ENCODE measurements around the gene RANBP17.
"Not testable (repeated sequence)": the region's sequence is repeated elsewhere in the genome, so short reads cannot be mapped to it uniquely, and the experiment has no call there.

The RANBP17 gene

DNA sequence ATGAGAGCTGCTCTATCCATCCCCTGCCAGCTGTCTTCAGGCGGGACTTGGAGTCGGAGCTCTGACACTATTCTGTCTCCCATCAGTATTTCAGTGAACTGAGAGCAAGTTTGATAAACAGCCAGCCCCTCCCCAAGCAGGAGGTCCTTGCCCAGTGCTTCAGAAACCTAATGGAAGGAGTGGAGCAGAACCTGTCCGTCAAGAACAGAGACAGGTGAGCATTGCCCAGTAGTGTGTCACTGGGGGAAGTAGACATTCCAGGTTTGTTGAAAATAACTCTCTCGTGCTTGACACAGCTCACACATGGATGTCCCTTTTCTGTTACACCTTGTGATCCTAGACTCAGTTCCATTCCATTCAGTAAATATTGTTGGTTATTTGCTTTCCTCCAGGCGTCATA lies 434.0 kb downstream of the RANBP17 start:
- Mint-ChIP-seq H3K27ac (no peak overlapping the region), H3K36me3 (ENCODE audit: low read depth) (no peaks in the 10 kb centered on the region), H3K27me3 (ENCODE audit: low read depth) (peaks cover 11% of the 10 kb centered on the region), H3K4me1 (ENCODE audit: low read depth) (no peaks in the 10 kb centered on the region), H3K4me3 (no peak overlapping the region), H3K9me3 (no peaks in the 10 kb centered on the region)

DNA sequence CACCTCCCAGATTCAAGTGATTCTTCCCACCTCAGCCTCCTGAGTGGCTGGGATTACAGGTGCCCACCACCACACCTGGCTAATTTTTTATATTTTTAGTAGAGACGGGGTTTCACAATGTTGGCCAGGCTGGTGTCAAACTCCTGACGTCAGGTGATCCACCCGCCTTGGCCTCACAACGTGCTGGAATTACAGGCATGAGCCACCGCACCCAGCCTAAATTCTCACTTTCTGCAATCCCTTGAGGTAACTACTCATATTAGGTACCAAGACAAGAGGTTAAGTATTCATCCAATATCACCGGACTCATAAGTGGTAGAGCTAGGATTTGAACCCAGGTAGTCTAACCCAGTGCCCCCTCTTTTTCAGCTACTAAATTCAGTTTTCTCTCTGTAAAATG lies 436.1 kb downstream of the RANBP17 start:
- H3K27me3 Mint-ChIP-seq (ENCODE audit: low read depth), result peaks cover 15% of the 10 kb centered on the region
- H3K9me3 Mint-ChIP-seq; H3K36me3 Mint-ChIP-seq (ENCODE audit: low read depth); H3K4me1 Mint-ChIP-seq (ENCODE audit: low read depth); H3K4me3 Mint-ChIP-seq; H3K27ac Mint-ChIP-seq: not testable (repeated sequence)

DNA sequence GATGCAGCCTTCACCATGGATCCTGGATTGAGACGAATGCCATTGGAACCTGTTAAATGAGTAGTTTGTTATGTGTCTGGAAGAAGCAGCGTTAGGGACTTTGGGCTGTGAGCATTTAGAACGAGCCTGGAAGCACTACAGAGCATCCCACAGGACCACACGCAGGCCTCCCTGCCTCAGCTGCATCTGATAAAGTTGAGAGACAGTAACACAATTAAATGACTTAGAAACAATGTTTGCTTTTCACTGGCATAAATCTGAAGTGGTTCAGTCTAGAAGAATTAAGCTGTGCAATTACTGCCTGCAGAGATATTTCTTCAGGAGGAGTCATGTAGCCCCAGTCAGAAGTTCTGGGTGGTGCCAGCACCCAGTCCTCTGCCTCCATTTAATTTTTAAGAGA lies 437.4 kb downstream of the RANBP17 start:
- no peak overlapping the region for H3K4me3 Mint-ChIP-seq
- H3K4me1 Mint-ChIP-seq (ENCODE audit: low read depth), result no peaks in the 10 kb centered on the region
- no peaks in the 10 kb centered on the region for H3K36me3 Mint-ChIP-seq (ENCODE audit: low read depth)
- H3K27me3 Mint-ChIP-seq (ENCODE audit: low read depth), result peaks cover 28% of the 10 kb centered on the region
- no peak overlapping the region for H3K27ac Mint-ChIP-seq
- H3K9me3 Mint-ChIP-seq, result no peaks in the 10 kb centered on the region

DNA sequence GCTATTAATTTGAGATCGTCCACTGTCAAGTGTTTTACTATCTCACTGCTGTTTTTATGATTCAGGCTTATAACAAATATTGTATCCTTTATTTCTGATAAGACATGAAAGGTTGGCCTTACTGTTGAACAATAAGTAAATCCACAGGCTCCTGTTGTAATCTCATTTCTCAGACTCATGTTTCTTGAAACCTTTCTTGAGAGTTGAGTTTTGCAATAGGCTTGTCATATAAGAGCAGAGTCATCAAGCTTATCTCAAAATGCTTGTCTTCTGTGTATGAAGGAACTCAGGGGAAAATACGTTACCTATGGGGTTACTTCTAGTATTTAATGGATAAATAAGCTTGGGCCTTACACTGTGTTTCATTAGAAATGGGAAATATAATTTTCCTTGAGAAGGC lies 438.0 kb downstream of the RANBP17 start:
- Mint-ChIP-seq H3K4me1 (ENCODE audit: low read depth) (no peaks in the 10 kb centered on the region), H3K9me3 (no peaks in the 10 kb centered on the region), H3K27ac (no peak overlapping the region), H3K27me3 (ENCODE audit: low read depth) (peaks cover 31% of the 10 kb centered on the region), H3K4me3 (no peak overlapping the region), H3K36me3 (ENCODE audit: low read depth) (no peaks in the 10 kb centered on the region)

DNA sequence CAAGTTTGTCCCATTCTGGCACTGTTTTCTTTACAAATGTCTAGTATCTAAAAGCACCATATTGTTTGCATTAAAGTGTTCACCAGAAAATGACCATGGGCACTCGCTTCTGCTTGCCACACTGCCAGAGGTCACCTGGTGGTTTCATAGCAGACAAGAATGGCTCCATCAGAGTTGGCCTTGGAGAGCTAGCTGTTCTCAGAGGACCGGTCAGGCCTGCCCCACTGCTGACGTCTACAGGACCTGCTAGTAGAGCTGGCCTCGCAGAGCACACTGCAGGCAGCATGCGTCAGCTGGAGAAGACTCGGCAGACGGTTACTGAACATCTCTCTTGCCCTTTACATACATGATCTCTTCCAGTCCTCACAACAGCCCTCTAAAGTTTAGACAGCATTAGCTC lies 438.5 kb downstream of the RANBP17 start:
- no peaks in the 10 kb centered on the region for H3K9me3 Mint-ChIP-seq
- no peaks in the 10 kb centered on the region for H3K36me3 Mint-ChIP-seq (ENCODE audit: low read depth)
- peaks cover 29% of the 10 kb centered on the region for H3K27me3 Mint-ChIP-seq (ENCODE audit: low read depth)
- H3K4me3 Mint-ChIP-seq, result no peak overlapping the region
- H3K4me1 Mint-ChIP-seq (ENCODE audit: low read depth), result no peaks in the 10 kb centered on the region
- no peak overlapping the region for H3K27ac Mint-ChIP-seq

- Mint-ChIP-seq H3K9me3 (no peaks in the 10 kb centered on the region), H3K36me3 (ENCODE audit: low read depth) (no peaks in the 10 kb centered on the region), H3K4me3 (no peak overlapping the region), H3K27ac (no peak overlapping the region), H3K27me3 (ENCODE audit: low read depth) (peaks cover 66% of the 10 kb centered on the region), H3K4me1 (ENCODE audit: low read depth) (peaks cover 5% of the 10 kb centered on the region)
These were observed 444.3 kb downstream of the RANBP17 start for GRCh38 chr5:171306166-171306565.

DNA sequence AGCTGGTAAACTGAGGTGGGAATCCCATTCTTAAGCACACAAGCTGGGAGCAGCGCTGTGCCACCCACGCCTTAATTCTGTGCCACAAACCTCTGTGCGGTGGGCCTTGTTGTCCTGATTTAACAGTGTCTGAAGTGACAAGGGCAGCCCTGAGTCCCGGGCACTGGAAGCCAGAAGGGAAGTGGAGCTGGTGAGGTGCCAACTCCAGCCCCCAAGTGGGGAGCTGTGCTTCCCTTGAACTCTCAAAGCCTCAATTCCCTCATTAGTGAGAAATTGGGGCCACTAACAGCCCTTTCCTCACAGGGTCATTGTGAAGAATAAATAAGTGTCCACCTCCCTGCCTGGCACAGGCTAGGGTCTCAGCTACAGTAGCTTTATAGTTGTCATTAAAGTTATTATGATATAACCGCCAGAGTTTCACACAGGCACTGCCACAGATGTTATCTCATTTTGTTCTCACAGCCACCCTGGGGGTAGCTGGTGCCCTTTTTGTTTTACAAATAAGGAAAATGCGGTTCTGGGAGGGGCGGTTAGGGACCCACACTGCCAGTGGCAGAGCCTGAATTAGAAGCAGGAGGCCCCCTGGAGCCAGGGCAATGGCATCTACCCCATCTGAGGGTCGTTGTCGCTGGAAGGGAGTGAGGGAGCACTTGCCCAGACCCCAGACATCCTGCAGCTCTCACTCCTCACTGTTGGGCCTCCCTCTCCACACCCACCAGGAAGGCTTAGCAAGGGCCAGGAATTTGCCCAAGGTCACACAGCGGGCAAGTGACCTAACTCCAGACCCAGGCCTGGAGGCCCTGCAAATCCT lies 445.2 kb downstream of the RANBP17 start:
- Mint-ChIP-seq H3K4me3 (no peak overlapping the region), H3K9me3 (no peaks in the 10 kb centered on the region), H3K36me3 (ENCODE audit: low read depth) (no peaks in the 10 kb centered on the region), H3K4me1 (ENCODE audit: low read depth) (peaks cover 5% of the 10 kb centered on the region), H3K27ac (no peak overlapping the region), H3K27me3 (ENCODE audit: low read depth) (peaks cover 66% of the 10 kb centered on the region)

DNA sequence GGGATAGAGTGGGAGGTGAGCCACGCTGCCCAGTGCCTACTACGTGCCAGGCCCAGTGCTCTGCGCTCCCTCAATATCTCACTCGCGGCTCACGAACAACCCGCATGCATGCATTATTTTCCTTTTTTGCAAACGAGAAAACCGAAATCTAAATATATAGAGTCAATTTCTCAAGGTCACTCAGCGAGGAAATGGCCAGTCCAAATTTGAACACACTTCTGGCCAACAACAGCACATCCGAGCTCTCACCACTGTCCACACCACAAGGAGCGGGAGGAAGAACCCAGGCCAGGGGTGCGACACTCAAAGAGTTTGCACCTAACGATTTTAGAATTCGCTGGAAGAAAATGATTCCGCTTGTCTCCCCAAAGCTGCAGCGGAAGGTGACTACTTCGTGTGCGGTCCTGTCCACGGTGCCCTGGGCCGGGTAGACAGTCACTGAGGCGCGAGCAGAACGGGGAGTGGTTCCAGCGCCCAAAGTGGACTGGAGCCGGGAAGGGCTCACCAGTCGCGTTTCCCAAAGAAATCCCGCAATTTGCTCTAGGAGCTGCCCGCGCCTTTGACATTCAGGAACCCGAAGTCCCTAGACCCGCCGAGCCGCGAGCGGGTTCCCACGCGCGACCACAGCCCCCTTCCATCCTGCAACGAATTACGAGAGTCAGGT lies 446.1 kb downstream of the RANBP17 start:
- Mint-ChIP-seq H3K27ac (peak overlapping the region; percentile 55), H3K27me3 (ENCODE audit: low read depth) (peaks cover 71% of the 10 kb centered on the region), H3K36me3 (ENCODE audit: low read depth) (peaks cover 1% of the 10 kb centered on the region), H3K9me3 (no peaks in the 10 kb centered on the region), H3K4me3 (no peak overlapping the region), H3K4me1 (ENCODE audit: low read depth) (peaks cover 6% of the 10 kb centered on the region)

GRCh38 chr5:171308453-171309275 lies 446.8 kb downstream of the RANBP17 start, which contains the start of gene TLX3:
Gene TLX3, plus strand, starts transcription at chr5:171309248. Its CDS starts 118 bp downstream, at chr5:171309366.
- Mint-ChIP-seq H3K27ac (peak within 1 kb of the TSS; percentile 77), H3K9me3 (no peaks in the 10 kb centered on the region), H3K27me3 (ENCODE audit: low read depth) (peaks cover 71% of the 10 kb centered on the region), H3K4me1 (ENCODE audit: low read depth) (peaks cover 9% of the 10 kb centered on the region), H3K36me3 (ENCODE audit: low read depth) (peaks cover 3% of the 10 kb centered on the region), H3K4me3 (no peak within 1 kb of the TSS)

- Mint-ChIP-seq H3K4me3 (no peak overlapping the region), H3K27ac (no peak overlapping the region), H3K36me3 (ENCODE audit: low read depth) (peaks cover 3% of the 10 kb centered on the region), H3K27me3 (ENCODE audit: low read depth) (peaks cover 73% of the 10 kb centered on the region), H3K4me1 (ENCODE audit: low read depth) (peaks cover 9% of the 10 kb centered on the region), H3K9me3 (no peaks in the 10 kb centered on the region)
These were observed 447.7 kb downstream of the RANBP17 start for GRCh38 chr5:171309276-171310211.

DNA sequence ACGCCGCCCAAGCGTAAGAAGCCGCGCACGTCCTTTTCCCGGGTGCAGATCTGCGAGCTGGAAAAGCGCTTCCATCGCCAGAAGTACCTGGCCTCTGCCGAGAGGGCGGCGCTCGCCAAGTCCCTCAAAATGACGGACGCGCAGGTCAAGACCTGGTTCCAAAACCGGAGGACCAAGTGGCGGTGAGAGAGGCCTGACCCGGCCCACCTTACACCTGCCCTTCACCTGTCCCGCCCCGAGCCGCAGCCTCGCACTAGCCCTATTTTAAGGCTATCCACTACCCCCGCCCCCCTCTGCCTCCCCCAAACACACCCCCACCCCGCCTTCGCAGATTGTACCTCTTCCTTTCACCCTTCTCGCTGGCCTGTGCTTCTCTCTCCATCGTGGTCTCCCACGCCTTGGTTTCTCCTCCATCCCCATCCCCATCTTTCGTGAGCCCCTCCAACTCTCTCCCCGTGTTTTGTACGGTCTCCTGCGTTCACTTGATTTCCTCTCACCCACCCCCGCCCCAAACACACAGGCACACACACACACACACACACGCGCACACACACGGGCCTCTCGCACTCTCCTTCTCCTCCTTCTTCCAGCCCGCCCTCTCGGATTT lies 448.5 kb downstream of the RANBP17 start:
- Mint-ChIP-seq H3K9me3 (no peaks in the 10 kb centered on the region), H3K36me3 (ENCODE audit: low read depth) (peaks cover 3% of the 10 kb centered on the region), H3K27ac (peak overlapping the region; percentile 58), H3K4me1 (ENCODE audit: low read depth) (peaks cover 9% of the 10 kb centered on the region), H3K27me3 (ENCODE audit: low read depth) (peaks cover 74% of the 10 kb centered on the region), H3K4me3 (no peak overlapping the region)

DNA sequence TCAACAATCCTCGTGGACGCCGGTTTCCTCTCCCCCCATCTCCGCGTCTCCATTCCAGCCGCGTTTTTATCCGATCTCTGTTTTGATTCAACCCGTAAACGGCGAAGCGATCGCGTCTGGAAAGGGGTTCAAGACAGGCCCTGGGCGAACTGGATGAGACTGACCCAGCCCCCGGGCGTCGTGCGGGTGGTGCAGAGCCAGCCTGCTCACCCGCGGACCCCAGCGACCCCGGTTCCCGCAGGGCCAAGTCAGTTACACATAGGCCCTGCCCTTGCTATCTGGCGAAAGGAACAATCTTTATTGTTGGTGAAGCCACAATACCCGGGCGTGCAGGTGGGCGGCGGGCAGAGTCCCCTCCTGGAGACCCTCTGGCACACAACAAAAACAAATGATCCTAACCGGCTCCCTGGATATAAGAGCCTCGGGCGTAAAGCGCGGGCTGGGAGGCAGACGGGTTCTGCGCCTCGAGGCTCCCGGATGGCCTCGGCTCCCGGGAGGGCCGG lies 449.1 kb downstream of the RANBP17 start:
- Mint-ChIP-seq H3K4me3 (no peak overlapping the region), H3K36me3 (ENCODE audit: low read depth) (peaks cover 3% of the 10 kb centered on the region), H3K27ac (peak overlapping the region; percentile 58), H3K4me1 (ENCODE audit: low read depth) (peaks cover 9% of the 10 kb centered on the region), H3K27me3 (ENCODE audit: low read depth) (peaks cover 75% of the 10 kb centered on the region), H3K9me3 (no peaks in the 10 kb centered on the region)

DNA sequence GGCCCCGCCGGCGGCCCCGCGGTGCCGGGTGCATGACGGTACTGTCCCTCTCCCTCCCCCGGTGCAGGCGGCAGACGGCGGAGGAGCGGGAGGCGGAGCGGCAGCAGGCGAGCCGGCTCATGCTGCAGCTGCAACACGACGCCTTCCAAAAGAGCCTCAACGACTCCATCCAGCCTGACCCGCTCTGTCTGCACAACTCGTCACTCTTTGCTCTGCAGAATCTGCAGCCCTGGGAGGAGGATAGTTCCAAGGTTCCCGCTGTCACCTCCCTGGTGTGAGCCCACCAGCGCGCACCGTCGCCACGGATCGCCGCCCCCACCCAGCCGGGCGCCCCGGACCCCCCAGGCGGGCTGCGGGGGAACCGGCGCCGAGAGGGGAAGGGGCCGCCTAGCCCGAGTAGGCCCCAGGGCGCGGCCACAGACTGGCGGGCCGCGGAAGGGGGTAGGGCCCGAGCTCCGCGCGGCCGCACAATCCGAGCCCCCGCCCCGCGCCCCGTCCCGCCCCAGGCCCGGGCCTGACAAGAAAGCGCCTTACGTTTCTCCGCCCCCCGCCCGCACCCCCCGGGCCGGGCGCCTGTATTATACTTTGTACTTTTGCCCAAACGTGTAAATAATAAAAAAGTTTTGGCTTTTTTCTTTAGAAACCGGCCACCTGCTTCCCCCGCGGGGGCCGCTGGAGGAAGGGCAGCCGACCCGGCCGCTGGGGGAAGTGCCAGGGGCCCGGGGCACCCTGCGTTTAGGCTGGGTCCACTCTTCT lies 449.7 kb downstream of the RANBP17 start:
- Mint-ChIP-seq H3K27me3 (ENCODE audit: low read depth) (peaks cover 75% of the 10 kb centered on the region), H3K9me3 (no peaks in the 10 kb centered on the region), H3K4me3 (no peak overlapping the region), H3K4me1 (ENCODE audit: low read depth) (peaks cover 9% of the 10 kb centered on the region), H3K27ac (no peak overlapping the region), H3K36me3 (ENCODE audit: low read depth) (peaks cover 3% of the 10 kb centered on the region)

All from T-helper 1 cell treated with Interleukin-12 subunit alpha and Interleukin-12 subunit beta and Interleukin-4 antibody, amounts not matched to agents 30 μg/mL and 1 μg/mL, for 36 hours (primary cell).